ENCODE results near the gene B9D2.

B9D2 gene

DNA sequence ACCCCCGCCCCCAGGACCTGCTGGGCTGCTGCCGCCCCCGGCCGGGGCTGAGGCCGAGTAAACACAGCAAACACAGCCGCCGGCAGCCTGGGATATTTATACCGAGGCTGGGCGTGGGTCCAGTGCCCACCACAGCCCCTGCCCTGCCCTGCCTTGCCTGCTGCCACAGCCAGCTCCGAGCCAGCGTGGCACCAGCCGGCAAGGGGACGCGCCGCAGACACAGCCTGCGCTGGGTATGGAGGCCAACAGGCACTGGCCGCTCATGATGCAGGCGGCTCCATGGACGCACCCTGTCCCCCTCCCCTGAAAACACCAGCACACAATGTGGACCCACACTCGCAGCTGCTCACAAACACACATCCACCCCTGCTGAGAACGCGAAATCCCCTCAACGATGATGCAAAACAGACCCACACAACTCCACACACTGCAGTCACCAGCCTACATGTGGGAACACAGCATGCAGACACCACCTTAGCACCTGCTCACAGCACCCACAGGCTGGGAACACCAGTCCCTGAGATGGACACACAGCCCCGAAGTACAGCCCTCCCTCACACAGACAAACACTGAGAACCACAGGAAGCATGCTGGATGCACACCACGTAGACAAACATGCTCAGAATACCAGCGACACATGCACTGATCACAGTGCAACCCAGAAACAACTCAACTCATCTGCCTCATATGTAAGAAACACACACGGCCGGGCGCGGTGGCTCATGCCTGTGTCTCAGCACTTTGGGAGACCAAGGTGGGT is 37.8 kb downstream of the B9D2 start:
- FAIRE-seq: no peak

DNA sequence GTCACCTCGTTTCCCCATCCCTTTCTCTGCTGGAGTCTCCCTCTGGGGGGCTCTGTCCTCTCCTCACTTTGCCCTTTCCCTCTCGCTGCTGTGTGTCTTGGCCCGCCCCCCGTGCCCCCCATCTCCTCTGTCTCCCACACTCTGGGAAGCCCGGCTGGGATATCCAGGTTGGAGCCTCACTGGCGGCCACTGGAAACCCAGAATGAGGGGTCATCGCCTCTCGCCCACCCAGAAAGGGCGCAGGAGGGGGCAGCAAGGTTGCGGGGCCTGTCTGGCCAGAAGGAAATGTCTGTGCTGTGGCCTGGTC is 38.4 kb downstream of the B9D2 start:
- FAIRE-seq: no peak

DNA sequence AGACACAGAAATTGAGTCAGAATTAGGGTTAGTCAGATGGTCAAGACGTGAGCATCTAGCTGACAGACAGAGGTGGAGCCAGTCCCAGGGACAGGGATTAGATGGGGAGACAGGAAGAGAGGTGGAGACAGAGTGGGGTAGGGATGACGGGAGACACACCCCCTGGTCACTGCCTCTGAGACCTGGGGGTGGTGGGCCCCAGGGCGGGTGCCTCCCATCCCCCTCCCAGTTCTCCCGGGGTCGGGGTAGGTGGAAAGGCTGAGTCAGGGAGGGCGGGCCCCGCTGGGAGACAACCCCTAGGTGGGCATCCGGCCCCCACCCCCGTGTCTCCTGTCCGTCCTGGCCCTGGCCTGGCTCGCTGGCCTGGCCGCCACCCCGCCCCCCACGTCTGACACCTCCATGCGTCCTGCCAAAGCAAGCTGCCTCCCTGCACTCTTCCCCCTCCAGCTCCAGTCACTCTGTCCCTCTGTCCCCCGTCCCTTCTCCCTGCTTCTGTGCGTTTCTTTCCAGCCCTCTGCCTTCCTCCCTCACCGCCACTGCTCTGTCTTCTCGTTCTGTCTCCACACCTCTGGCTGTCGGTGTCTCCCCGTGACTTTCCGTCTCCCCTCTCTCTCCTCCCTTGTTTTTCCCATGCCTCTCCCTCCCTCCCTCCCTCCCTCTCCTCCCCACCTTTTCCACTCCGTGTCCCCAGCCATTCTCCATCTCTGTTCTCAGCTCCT is 38.9 kb downstream of the B9D2 start:
- no peak for FAIRE-seq

DNA sequence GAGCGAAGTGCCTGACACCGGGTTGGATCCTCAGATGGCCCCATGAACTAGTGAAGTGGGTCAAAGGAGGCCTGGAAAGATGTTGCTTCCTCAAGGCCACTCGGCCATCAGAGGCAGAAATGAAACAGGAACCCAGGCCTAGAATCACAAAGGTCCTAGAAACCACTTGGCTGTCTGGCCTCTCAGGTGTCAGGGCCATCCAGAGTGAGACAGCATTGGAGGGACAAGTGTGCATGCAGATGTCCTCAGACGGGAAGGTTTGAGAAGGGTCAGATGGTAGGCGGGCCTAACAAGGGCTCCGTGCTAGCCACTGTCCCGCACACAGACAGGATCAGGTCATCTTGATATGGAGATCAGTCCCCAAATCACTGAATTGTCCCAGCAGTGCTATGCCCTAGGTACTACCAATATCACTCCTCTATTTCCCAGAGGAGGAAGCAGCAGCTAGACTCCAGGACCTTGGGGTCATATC is 39.7 kb downstream of the B9D2 start:
- no peak for FAIRE-seq

DNA sequence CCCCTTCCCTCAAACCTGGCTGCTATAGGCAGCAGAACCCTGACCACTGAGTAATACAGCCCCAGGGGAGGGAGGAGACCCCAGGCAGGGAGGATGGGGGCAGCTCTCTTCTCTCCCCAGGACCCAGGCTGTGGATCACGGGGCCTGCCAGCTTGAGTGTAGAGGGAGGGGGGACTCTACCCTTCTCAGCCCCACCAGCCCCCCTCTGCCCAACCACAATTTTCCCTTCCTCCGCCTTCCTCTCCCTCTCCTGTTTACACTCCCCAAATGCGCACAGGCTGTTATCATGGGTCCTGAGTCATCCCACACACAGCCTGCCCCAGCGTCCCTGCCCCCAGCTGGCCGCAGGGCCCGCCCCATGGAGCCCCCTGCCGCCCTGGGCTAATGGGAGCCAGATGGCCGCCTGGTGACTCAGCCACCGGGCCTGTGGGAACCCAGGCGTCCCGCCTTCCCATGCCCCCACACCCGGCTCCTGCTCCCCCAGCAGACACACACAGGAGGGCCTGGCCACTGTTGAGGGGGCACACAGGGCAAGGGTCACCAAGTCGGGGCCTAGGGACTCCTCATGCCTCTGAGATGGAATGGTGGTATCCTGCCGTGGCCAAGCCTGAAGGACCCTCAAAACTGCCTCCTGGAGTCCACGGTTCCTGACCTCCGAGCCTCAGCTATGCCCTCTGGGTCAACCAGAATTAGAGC is 40.4 kb downstream of the B9D2 start:
- no peak for FAIRE-seq

DNA sequence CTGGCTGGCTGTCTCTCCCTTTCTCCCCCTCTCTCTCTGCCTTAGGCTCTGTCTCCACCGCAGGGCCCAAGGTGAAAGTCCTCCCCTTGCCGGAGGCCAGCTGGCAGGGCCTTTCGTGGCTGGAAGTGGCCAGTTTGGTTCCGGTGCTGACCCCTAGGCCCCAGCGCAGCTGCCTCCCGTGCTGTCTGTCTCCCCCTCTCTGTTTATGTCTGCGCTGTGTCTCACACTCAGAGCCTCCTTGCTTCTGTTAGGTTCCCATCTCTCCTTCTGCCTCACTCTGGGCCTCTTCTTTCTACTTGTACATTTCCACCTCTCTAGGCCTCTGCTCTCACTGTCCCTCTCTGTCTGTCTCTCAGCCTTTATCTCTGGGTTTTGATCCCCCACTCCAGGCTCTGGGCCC is 40.9 kb downstream of the B9D2 start:
- FAIRE-seq: no peak

DNA sequence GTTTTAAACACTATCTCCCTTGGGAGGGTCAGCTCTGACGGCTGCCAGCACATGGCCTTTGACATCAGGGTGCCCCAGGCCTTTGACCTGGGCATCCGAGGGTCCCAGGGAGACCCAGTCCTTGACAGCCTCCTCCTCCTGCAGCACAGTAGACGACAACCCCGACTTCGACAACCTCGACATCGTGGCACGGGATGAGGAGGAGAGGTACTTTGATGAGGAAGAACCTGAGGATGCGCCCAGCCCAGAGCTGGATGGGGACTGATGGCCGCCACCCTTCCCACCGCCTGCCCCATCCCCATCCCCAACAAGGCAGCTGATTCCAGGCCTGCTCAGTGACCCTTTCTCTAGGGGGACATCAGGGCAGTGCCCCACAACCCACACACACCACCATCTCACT is 41.5 kb downstream of the B9D2 start:
- FAIRE-seq: no peak

DNA sequence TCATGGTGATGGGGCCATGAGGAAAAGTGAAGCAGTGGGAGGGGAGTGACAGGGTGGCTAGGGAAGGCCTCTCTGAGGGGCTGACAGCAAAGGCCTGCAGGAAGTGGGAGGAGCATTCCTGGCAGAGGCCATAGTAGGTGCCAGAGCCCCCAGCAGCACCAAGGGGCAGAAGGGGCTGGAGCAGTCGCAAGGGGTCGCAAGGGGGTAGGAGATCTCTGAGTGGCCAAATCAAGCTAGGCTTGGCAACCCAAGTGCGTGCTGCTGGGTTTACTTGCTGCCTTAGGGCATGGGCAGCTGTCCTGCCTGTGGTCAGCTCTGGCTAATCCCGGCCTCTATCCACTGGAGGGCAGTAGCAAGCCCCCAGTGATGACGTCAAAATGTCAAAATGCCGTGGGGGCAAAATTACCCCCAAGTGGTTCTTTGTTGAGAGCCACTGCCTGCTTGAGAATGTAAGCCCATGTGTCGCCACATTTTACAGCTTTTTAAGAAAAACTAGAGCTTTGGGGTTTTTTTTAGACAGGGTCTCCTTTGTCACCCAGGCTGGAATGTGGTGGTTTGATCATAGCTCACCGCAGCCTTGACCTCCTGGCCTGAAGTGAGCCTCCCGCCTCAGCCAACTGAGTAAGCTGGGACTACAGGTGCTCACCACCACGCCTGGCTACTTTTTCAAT is 42.2 kb downstream of the B9D2 start:
- FAIRE-seq: no peak

DNA sequence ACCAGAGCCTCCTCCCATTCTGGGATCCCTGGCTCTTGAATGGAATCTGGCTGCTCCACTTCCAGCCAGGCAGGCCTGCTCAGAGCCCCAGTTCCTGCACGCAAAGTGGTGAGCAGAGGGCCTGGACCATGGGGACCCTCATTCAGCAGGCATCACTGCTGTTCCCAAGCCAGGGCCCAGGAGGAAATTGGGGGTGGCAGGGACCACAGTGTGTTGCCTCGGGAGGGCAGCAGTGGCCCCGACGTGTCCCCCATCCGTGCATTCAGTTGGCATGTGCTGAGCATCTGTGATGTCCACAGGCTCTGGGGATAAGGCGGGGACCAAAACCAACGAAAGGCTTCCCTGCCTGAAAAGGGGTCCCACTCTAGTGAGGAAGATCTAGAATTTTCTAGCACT is 42.7 kb downstream of the B9D2 start:
- no peak for FAIRE-seq

DNA sequence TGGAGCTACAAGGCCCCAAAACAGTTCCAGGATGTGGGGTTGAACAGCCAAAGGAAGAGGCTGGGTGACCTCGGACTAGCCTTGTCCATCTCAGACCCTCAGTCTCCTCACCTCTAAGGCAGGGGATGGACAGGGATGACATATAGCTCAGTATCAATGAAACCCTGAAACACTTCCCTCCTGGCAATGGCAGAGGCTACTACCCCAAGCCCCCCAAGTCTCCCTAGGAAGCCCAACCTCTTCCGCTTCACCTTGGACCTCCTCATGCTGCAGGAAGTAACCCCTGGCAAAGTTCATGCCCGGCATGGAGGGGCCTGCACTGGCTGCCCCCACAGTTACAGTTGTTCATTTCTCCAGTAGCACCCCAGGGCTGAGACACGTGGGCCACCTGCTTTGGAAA is 43.4 kb downstream of the B9D2 start:
- FAIRE-seq: no peak

DNA sequence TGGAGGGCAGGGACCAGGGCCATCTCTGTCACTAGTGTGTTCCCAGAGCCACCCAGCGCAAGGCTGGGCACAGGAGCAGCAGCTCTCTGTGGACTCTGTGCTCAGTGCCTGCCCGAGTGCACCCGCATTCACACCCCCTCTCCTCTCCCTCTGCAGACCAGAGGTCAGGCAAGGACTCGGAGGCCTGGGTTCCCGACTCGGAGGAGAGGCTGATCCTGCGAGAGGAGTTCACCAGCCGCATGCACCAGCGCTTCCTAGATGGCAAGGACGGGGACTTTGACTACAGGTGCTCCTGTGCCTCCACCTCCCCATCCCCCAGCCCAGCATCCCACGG is 43.8 kb downstream of the B9D2 start:
- no peak for FAIRE-seq

DNA sequence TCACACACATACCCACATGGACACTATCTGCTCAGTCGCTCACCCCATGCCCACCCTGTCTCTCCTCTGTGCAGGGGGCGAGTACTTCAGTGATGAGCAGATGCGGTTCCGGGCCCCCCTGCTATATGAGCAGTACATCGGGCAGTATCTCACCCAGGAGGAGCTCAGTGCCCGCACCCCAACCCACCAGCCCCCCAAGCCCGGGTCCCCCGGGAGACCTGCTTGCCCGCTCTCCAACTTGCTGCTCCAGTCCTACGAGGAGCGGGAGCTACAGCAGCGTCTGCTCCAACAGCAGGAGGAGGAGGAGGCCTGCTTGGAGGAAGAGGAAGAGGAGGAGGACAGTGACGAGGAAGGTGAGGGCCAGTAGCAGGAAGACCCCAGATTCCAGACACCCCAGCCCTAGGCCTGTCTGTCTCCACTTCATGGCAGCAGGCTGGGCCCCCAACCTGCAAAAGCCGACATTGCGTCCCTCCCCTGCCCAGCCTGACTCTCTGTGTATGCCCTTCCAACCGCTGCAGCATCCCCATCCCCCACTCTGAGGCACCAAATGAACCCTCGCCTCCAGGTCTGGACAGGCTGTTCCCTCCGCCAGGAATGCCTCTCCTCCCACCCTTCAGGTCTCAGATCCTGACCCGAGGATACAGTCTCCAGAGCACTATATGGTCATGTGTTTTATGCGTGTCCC is 44.3 kb downstream of the B9D2 start:
- FAIRE-seq: no peak

DNA sequence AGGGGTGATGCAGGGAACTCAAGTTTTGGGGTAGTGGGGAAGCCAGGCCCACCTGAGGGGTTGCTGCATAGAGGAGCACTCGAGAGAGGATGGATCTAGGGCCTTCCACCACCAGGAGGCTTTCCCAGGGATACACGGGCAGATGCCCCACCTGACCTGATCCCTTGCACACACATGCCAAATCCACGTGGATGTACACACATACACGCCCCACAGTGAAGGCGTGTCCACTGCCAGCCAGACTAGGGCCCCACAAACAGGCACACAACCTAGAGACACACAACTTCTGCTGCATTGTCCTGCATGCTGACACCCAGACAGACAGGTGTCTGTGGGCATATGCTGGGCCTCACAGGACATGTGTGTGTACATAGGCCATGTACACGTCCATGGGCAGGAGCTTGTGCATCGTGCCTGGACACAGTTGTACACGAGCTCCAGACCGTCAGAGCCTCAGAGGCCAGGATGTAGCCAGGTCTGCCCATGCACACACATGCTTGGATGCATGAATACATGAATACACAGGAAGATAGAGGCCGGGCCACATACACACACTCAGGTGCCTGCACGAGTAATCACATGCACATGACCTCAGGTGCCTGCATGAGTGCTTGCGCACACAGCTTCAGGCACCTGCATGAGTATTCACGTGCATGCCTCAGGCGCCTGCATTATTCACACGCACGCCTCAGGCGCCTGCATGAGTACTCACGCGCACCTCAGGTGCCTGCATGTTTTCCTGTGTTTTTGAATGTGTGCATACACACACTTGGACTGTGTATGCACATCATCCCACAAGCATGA is 45.1 kb downstream of the B9D2 start:
- FAIRE-seq: no peak

DNA sequence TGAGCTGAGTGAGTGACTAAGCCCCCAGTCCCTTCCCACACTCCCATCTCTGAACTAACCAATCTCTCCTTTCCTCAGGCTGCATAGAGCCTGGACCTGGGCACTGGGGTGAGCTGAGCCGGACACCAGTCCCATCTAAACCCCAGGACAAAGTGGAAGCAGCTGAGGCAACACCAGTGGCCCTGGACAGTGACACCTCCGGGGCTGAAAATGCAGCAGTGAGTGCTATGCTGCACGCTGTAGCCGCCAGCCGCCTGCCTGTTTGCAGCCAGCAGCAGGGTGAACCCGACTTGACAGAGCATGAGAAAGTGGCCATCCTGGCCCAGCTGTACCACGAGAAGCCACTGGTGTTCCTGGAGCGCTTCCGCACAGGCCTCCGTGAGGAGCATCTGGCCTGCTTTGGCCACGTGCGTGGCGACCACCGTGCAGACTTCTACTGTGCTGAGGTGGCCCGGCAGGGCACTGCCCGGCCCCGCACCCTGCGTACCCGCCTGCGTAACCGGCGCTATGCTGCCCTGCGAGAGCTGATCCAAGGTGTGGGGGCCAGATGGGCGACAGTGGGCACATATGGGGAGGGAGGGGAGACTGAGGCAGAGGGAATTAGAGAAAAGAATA is 47.5 kb downstream of the B9D2 start:
- FAIRE-seq: no peak

DNA sequence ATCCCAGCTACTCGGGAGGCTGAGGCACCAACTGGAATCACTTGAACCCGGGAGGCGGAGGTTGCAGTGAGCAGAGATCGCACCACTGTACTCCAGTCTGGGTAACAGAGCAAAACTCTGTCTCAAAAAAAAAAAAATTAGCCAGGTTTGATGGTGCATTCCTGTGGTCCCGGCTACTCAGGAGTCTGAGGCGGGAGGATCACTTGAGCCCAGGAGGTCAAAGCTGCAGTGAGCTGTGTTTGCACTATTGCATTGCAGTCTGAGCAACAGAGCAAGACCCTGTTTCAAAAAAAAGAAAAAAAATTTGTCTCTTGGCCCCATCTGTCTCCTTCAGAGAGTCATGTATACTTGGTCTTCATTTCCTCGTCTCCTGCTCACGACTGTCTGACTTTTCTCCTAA is 52.3 kb downstream of the B9D2 start:
- FAIRE-seq: no peak

DNA sequence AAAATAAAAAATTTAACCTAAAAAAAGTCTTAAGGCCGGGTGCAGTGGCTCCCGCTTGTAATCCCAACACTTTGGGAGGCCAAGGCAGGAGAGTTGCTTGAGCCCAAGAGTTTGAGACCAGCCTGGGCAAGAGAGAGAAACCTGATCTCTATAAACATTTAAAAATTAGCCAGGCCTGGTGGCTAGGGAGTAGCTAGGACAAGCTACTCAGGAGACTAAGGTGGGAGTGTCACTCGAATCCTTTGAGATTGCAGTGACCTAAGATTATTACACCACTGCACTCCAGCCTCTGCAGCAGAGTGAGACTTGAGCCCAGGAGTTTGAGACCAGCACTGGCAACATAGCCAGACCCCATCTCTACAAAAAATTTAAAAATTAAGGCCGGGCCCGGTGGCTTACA is 52.9 kb downstream of the B9D2 start:
- FAIRE-seq: no peak

DNA sequence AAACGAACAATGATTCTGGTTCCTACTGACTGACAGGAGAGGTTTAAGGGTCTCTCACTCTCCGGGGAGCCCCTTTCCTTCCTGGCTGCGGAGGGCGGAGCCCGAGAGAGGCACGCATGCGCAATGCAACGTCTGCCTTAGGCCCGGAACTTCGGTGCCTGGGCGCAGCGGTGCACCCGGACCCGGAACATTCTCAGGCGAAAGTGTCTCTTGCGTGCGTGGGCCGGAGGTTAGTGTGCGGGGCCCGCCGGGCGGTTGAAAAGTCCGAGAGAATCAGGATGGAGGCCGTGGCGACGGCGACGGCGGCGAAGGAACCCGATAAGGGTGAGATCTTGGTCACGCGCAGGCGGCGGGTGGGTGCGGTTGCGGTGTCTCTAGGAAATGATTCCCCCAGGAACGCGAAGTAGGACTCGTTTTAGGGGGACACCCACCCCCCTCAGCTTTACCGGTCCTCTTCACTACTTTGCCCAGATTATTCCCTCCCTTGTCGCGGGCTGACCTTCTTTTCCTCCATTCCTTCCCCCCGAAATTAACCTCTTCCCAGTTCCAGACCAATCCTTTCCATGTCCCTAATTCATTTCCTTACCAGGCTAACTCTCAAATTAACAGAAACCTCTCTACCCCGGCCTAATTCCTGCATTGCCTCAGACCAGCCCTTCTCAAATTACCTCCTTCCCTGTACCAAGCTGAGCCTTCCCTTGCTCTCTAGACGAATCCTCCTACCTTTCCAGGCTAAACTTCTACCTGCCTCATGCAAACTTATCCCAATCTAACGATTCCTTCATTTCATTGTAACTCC is 53.7 kb downstream of the B9D2 start, which contains the start of gene CCDC97:
Gene CCDC97, plus strand, starts transcription at position 140 of the 799 bp plus-strand sequence. Its CDS starts 139 bp downstream, at position 279.
- no peak for FAIRE-seq

DNA sequence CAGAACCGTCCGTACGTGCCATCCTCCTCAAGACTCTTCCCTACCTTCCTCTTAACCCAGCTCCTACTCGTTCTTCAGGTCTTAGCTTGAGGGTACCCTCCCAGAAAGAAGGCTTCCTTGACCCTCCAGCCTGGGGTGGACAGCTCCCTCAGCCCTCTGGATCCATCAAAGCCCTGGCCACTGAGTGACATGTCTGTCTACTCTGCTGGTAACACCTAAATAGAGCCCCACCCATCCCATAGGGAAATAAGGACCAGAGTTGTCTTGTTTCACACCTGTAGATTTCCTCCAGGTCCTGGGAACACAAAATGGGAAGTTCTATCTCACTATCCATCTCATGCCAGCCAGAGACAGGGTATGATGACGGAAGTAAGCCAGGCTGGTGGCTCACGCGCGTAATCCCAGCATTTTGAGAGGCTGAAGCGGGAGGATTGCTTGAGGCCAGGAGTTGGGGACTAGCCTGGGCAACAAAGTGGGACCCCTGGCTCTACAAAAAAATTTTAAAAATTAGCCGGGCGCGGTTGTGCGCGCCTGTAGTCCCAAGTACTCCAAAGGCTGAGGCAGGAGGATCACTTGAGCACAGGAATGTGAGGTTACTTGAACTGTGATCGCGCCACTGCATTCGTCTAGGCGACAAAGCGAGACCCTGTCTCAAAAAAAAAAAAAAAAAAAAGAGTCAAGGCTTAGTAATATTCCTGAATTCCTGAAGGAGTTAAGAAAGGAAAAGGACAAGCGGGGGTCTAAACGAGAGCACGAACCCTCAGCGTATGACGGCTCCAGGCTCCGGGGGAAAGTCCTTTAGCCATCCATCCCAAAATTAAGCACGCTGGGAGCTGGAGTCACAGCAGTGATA is 54.5 kb downstream of the B9D2 start:
- no peak for FAIRE-seq

DNA sequence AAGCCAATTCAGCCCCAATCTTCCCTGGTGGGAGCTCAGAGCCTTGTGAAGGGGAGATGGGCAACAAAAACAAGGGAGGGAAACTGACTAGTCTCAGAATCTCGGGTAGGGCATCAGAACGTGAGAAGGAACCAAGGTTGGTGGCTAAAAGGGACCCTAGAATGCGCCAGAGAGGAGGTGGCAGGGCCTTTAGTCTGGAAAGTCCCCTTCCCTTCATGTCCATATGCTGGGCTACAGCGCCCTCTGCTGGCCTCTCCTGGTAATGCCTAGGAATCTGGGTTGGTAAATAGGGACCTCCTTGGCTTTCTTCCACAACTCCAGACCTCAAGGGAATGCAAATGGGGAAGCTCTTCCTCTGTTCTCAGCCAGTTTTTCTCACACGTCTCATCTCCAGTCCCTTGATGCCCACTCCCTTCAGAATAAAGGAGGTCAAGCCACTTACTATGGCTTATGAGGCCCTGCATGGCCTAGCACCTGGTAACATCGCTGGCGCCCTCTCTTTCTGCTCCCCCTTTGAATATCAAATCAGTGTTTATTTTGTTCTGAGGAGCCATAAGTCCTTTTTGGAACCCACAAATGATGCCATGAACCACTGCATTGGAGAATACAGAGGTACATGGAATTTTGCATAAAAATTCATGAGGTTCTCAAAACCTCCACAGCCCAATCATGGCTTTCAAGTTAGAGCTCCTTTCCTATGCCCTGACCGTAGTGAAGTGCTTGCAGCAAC is 55.3 kb downstream of the B9D2 start:
- peak; percentile 91 for FAIRE-seq

Data from G401.6 (cell line).